ENCODE measurements around the gene DCAF11.

Gene DCAF11

DNA sequence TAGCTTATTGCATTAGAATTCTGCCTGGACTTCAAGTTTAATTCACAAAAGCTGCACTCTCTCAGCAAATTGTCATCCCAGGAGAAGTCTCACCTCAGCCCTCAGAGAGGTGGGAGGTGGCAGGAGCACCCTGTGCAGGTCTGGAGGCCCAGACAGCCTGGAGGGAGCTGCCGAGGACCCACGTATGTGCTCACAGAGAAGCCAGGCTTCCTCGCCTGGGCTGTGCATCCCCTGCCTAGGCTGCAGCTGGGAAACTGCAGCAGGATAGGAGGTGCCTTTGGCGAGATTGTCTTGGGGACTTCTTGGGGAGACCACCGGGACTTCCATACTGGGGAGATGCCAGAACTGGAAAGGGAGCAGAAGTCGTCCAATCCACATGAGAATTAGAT lies 34.4 kb upstream of the DCAF11 start:
- TF ChIP-seq, protein P1, sequence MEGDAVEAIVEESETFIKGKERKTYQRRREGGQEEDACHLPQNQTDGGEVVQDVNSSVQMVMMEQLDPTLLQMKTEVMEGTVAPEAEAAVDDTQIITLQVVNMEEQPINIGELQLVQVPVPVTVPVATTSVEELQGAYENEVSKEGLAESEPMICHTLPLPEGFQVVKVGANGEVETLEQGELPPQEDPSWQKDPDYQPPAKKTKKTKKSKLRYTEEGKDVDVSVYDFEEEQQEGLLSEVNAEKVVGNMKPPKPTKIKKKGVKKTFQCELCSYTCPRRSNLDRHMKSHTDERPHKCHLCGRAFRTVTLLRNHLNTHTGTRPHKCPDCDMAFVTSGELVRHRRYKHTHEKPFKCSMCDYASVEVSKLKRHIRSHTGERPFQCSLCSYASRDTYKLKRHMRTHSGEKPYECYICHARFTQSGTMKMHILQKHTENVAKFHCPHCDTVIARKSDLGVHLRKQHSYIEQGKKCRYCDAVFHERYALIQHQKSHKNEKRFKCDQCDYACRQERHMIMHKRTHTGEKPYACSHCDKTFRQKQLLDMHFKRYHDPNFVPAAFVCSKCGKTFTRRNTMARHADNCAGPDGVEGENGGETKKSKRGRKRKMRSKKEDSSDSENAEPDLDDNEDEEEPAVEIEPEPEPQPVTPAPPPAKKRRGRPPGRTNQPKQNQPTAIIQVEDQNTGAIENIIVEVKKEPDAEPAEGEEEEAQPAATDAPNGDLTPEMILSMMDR (IDR thresholded peaks at IDR 0.05; ENCODE audit: low read length): no peak
- no peak for TF ChIP-seq EZH2 (IDR thresholded peaks at IDR 0.05; ENCODE audit: borderline replicate concordance, low read length)
- Histone ChIP-seq H2AFZ (ENCODE audit: low read length) (no peak overlapping the region), H3K9ac (ENCODE audit: low read length) (peak overlapping the region; percentile 69; the same call in 1 of the 2 replicates), H3K9me2 (ENCODE audit: low read depth, low read length) (no peaks in the 10 kb centered on the region), H3K4me2 (ENCODE audit: low read length) (peak overlapping the region; percentile 95; the same call in 1 of the 2 replicates), H3K36me3 (ENCODE audit: insufficient read depth, low read length) (no peaks in the 10 kb centered on the region), H3K27ac (ENCODE audit: low read depth, low read length, poor library complexity, severe bottlenecking) (no peak overlapping the region), H3K9me3 (ENCODE audit: low read length) (no peaks in the 10 kb centered on the region), H4K20me1 (ENCODE audit: insufficient read depth, low read length) (no peaks in the 10 kb centered on the region), H3K4me1 (ENCODE audit: insufficient read depth, low read length, severe bottlenecking) (peaks cover 19% of the 10 kb centered on the region), H3K4me3 (ENCODE audit: low read depth, low read length, poor library complexity, severe bottlenecking) (no peak overlapping the region), H3F3A (ENCODE audit: insufficient read depth, low read length) (no peaks in the 10 kb centered on the region), H3K27me3 (ENCODE audit: insufficient read depth, low read length) (0 out of 2 replicates have a peak, but pooled peaks cover 7% of the 10 kb centered on the region), H3K79me2 (ENCODE audit: insufficient read depth, low read length) (no peaks in the 10 kb centered on the region)

DNA sequence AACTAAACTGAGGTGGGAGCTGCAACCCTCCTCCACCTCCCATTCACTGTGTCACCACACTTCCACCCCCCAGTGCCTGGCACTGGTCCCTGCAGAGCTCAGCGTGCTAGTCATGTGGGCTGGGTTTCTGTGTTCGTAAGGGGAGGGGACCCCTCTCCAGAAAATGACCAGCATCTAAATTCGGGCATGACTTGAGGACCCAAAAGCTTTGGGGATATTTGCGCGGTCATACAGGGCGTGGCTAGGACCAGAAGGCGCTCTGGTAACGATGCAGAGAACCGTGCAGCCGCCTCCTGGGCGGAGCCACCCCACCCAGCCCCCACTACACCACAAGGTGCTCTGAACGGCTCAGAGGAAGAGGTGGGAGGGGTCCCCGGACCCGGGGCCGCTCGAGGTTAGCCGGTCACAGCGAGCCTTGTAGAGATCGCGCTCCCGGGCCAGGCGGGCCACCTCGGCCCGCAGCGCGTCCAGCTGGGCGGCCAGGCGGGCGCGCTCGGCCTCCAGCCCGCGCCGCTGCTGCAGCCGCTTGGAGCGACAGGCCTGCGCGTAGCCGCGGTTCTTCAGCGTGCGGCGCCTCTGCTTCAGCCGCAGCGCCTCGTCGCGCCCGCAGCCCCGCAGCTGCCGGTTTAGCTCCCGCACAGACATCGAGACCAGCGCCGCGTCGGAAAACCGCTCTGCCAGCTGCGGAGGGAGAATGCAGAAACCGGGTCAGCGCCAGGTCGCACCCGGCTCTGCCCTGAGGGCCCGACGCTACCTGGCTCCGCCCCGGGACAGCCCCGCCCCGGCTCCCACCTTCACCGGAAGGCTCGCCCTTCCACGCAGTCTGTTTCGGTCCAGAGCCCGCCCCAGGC lies 33.5 kb upstream of the DCAF11 start:
- H3K27me3 ChIP-seq (ENCODE audit: insufficient read depth, low read length): 0 out of 2 replicates have a peak, but pooled peaks cover 7% of the 10 kb centered on the region
- H3F3A ChIP-seq (ENCODE audit: insufficient read depth, low read length): no peaks in the 10 kb centered on the region
- H3K4me1 ChIP-seq (ENCODE audit: insufficient read depth, low read length, severe bottlenecking): peaks cover 12% of the 10 kb centered on the region
- H3K79me2 ChIP-seq (ENCODE audit: insufficient read depth, low read length): no peaks in the 10 kb centered on the region
- H4K20me1 ChIP-seq (ENCODE audit: insufficient read depth, low read length): no peaks in the 10 kb centered on the region
- H3K4me2 ChIP-seq (ENCODE audit: low read length): peak overlapping the region; percentile 95
- peak overlapping the region; percentile 67 for H3K4me3 ChIP-seq (ENCODE audit: low read depth, low read length, poor library complexity, severe bottlenecking)
- H2AFZ ChIP-seq (ENCODE audit: low read length): peak overlapping the region; percentile 35
- H3K9me2 ChIP-seq (ENCODE audit: low read depth, low read length): no peaks in the 10 kb centered on the region
- H3K9me3 ChIP-seq (ENCODE audit: low read length): no peaks in the 10 kb centered on the region
- no peaks in the 10 kb centered on the region for H3K36me3 ChIP-seq (ENCODE audit: insufficient read depth, low read length)
- H3K27ac ChIP-seq (ENCODE audit: low read depth, low read length, poor library complexity, severe bottlenecking): no peak overlapping the region
- TF ChIP-seq, protein P1 (IDR thresholded peaks at IDR 0.05; ENCODE audit: low read length): no peak; the same call in 1 of the 2 replicates
- TF ChIP-seq EZH2 (IDR thresholded peaks at IDR 0.05; ENCODE audit: borderline replicate concordance, low read length): no peak
- H3K9ac ChIP-seq (ENCODE audit: low read length): peak overlapping the region; percentile 69

DNA sequence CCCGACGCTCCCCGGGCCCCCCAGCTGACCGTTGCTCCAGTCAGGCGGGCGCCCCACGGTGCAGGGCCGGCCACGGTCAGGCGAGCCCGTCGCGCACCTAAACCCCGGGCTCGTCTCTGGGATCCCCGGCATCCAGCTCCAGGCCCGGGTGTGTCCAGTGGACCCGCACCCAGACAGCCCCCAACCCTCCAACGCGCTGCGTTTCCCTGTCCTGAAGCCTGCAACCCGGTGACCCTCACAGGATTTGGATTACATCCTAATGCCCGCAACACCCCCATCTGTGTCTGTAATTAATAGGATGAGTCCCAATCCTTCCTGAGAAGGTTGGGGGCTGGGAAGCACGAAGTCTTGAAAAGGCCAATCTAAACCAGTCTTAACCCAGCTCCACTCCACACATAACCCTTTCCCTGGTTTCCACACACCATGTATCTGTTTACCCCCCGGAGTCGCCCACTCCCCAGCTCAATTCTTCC lies 32.8 kb upstream of the DCAF11 start:
- Histone ChIP-seq H3K4me3 (ENCODE audit: low read depth, low read length, poor library complexity, severe bottlenecking) (peak overlapping the region; percentile 67), H3K27ac (ENCODE audit: low read depth, low read length, poor library complexity, severe bottlenecking) (no peak overlapping the region)

More for the DNA sequence above, 32.8 kb upstream of the DCAF11 start:
- no peak for TF ChIP-seq EZH2 (IDR thresholded peaks at IDR 0.05; ENCODE audit: borderline replicate concordance, low read length)
- TF ChIP-seq, protein P1 (IDR thresholded peaks at IDR 0.05; ENCODE audit: low read length): no peak
- Histone ChIP-seq H3K27me3 (ENCODE audit: insufficient read depth, low read length) (0 out of 2 replicates have a peak, but pooled peaks cover 7% of the 10 kb centered on the region), H3K9me3 (ENCODE audit: low read length) (no peaks in the 10 kb centered on the region), H2AFZ (ENCODE audit: low read length) (no peak overlapping the region), H3K4me2 (ENCODE audit: low read length) (peak overlapping the region; percentile 95), H4K20me1 (ENCODE audit: insufficient read depth, low read length) (no peaks in the 10 kb centered on the region), H3K79me2 (ENCODE audit: insufficient read depth, low read length) (no peaks in the 10 kb centered on the region), H3K9ac (ENCODE audit: low read length) (peak overlapping the region; percentile 69), H3F3A (ENCODE audit: insufficient read depth, low read length) (no peaks in the 10 kb centered on the region), H3K9me2 (ENCODE audit: low read depth, low read length) (no peaks in the 10 kb centered on the region), H3K4me1 (ENCODE audit: insufficient read depth, low read length, severe bottlenecking) (peaks cover 12% of the 10 kb centered on the region), H3K36me3 (ENCODE audit: insufficient read depth, low read length) (no peaks in the 10 kb centered on the region)

Data from OCI-LY1 (cell line).